K562 (cell line): ENCODE data around the gene CNOT1. TPM values are rescaled to one million over a fixed set of nuclear protein-coding genes. Genes with fewer than 3 reads are reported as not detected.

ENCODE experiments used
- CCNT2 ChIP-seq: IDR thresholded peaks from 2 replicates; pipeline ENCODE4 v1.6.1; 2011; ENCODE audit warnings: borderline replicate concordance, low read depth, mild to moderate bottlenecking, moderate library complexity, mixed read lengths, low read length; ENCODE audit not compliant: insufficient read length; ENCODE audit errors: extremely low read depth
- CREBBP ChIP-seq: IDR thresholded peaks from one replicate; pipeline ENCODE4 v1.6.1; 2012; ENCODE audit warnings: low read depth, mild to moderate bottlenecking, control low read depth, inconsistent platforms, low read length
- MXD1 ChIP-seq: fragments of 250-450 bp; sonication (Bioruptor Pico); IDR thresholded peaks from 2 replicates; pipeline ENCODE4 v1.8.0; 2021; ENCODE audit warnings: borderline replicate concordance, mild to moderate bottlenecking, moderate library complexity; ENCODE audit not compliant: poor library complexity, severe bottlenecking
- PHB ChIP-seq: fragments of 250-450 bp; sonication (Bioruptor Pico); IDR thresholded peaks from 2 replicates; pipeline ENCODE4 v1.5.0; 2021
- RBM39 ChIP-seq: fragments of 200-400 bp; formaldehyde crosslinking; optimal IDR thresholded peaks from 2 replicates; pipeline ENCODE3; 2018; ENCODE audit warnings: low read depth, low read length
- RERE ChIP-seq: sonication (generic); formaldehyde crosslinking; IDR thresholded peaks from 2 replicates; pipeline ENCODE4 v1.8.0; 2023; ENCODE audit warnings: missing genetic modification reagents, mild to moderate bottlenecking, borderline replicate concordance
- SIN3A ChIP-seq, 2 experiments: fragments of 150-350 bp in 1 of 2; IDR thresholded peaks; 2 replicates each; pipeline ENCODE4 v1.6.1; 2011 to 2016; ENCODE audit warnings: borderline replicate concordance in 2 of 2, low read depth in 2 of 2, low read length in 2 of 2, mild to moderate bottlenecking in 2 of 2, moderate library complexity in 2 of 2; ENCODE audit not compliant: control insufficient read depth in 1 of 2
- SMARCB1 ChIP-seq: IDR thresholded peaks from 2 replicates; pipeline ENCODE4 v1.6.1; 2011; ENCODE audit warnings: improper control_type of control experiment, low read depth; ENCODE audit not compliant: insufficient read length
- SRSF3 ChIP-seq: fragments of 200-400 bp; formaldehyde crosslinking; IDR thresholded peaks from 2 replicates; pipeline ENCODE4 v1.6.1; 2016; ENCODE audit warnings: mild to moderate bottlenecking, low read length, moderate library complexity; ENCODE audit not compliant: insufficient read depth
- TFAM ChIP-seq: fragments of 250-450 bp; sonication (Bioruptor Pico); conservative IDR thresholded peaks from 2 replicates; pipeline ENCODE4 v1.5.0; 2021; ENCODE audit warnings: mild to moderate bottlenecking, moderate library complexity
- TSHZ1 ChIP-seq: fragments of 250-450 bp; sonication (Bioruptor Pico); IDR thresholded peaks from 2 replicates; pipeline ENCODE4 v1.4.0; 2020; ENCODE audit warnings: mild to moderate bottlenecking, moderate library complexity
- U2AF2 ChIP-seq: fragments of 200-400 bp; formaldehyde crosslinking; optimal IDR thresholded peaks from 2 replicates; pipeline ENCODE3; 2017; ENCODE audit warnings: low read depth, mild to moderate bottlenecking, low read length
- ZBTB34 ChIP-seq: fragments of 250-450 bp; sonication (Bioruptor Pico); IDR thresholded peaks from 2 replicates; pipeline ENCODE4 v1.8.0; 2021; ENCODE audit warnings: mild to moderate bottlenecking, moderate library complexity
- ZKSCAN3 ChIP-seq: fragments of 250-450 bp; sonication (Bioruptor Pico); IDR thresholded peaks from 2 replicates; pipeline ENCODE4 v1.4.0; 2020
- ZNF274 ChIP-seq: IDR thresholded peaks from 2 replicates; pipeline ENCODE4 v1.6.1; 2011; ENCODE audit warnings: low read depth, mild to moderate bottlenecking, low read length, moderate library complexity, borderline replicate concordance
- polyA plus RNA-seq, 8 experiments: library from polyadenylated mRNA; depleted of rRNA in 4 of 8; stranded (reverse) in 5 of 8; unstranded in 3 of 8; fragments of >200 nt; fragmentation: Nextera tagmentation in 2 of 8; fragmentation: Illumina TruSeq in 1 of 8; extraction: Ambion mirVana in 2 of 8; extraction: Trizol in 1 of 8; gene quantifications; 2 replicates each; pipeline versions ENCODE4 v1.2.1 to v1.2.3, GENCODE V29; 2011 to 2014; ENCODE audit warnings: inconsistent platforms in 1 of 8, missing spikeins in 1 of 8
- total RNA-seq, 7 experiments: library from RNA; depleted of rRNA in 6 of 7; stranded (reverse); fragments of >200 nt in 6 of 7; fragmentation: Illumina TruSeq in 2 of 7; extraction: Trizol in 2 of 7; gene quantifications; 2 replicates each; pipeline versions ENCODE4 v1.2.1 to v1.2.3, GENCODE V29; 2011 to 2021; ENCODE audit warnings: low replicate concordance in 1 of 7

The CNOT1 gene
- total and polyA plus RNA-seq, 9 of the 15 experiments (the other 6 are each of a cell fraction or from before 2014, with no cell fraction given), result 110 to 270 (median 220) TPM

- TF ChIP-seq ZBTB34 (CRISPR knock-in tag) (no peak), ZNF274 (no peak), RBM39 (no peak), PHB (CRISPR knock-in tag) (no peak), CCNT2 (no peak), SRSF3 (peak; percentile 63; the same call in 1 of the 2 replicates), RERE (CRISPR knock-in tag) (no peak), TFAM (CRISPR knock-in tag) (no peak), MXD1 (no peak), U2AF2 (no peak), TSHZ1 (no peak), CREBBP (no peak), SIN3A (IDR thresholded peaks at IDR 0.05; ENCODE audit: borderline replicate concordance in 2 of 2, control insufficient read depth in 1 of 2, low read depth in 2 of 2, low read length in 2 of 2) (peak; percentile 34 to 74; a peak in 2 of 4 replicates), ZKSCAN3 (CRISPR knock-in tag) (no peak), SMARCB1 (no peak)
Measured at GRCh38 chr16:58628845-58629732, 537 bp downstream of the CNOT1 start (continued).
